GM21717 (cell line): ENCODE data around the gene ENPEP.
A peak's percentile ranks its signal among the peaks of the same experiment; 100 is the strongest.
"Not testable (repeated sequence)": the region's sequence is repeated elsewhere in the genome, so short reads cannot be mapped to it uniquely, and the experiment has no call there.

Experiments
- ATAC-seq: cut with Tn5 transposase; IDR thresholded peaks from one replicate; pipeline ENCODE4 v1.9.1; 2021; ENCODE audit warnings: mild to moderate bottlenecking, moderate library complexity; ENCODE audit not compliant: unreplicated experiment

Gene ENPEP

GRCh38 chr4:110483516-110483915, 7.6 kb downstream of the ENPEP start:
- ATAC-seq = no peak

- peak; percentile 97 for ATAC-seq
Observed at GRCh38 chr4:110484029-110484428, 8.1 kb downstream of the ENPEP start.

- ATAC-seq = peak; percentile 51
Observed at GRCh38 chr4:110484767-110485166, 8.8 kb downstream of the ENPEP start.

- ATAC-seq = no peak
Observed at GRCh38 chr4:110485452-110485851, 9.5 kb downstream of the ENPEP start.

- no peak for ATAC-seq
Observed at GRCh38 chr4:110486256-110486655, 10.3 kb downstream of the ENPEP start.

- not testable (repeated sequence) for ATAC-seq
Observed at GRCh38 chr4:110486850-110487249, 10.9 kb downstream of the ENPEP start.

- peak; percentile 43 for ATAC-seq
Observed at GRCh38 chr4:110487873-110488272, 11.9 kb downstream of the ENPEP start.

- ATAC-seq = no peak
Observed at GRCh38 chr4:110489901-110490508, 14.1 kb downstream of the ENPEP start.

- ATAC-seq = no peak
Observed at GRCh38 chr4:110492522-110492921, 16.6 kb downstream of the ENPEP start.

GRCh38 chr4:110493520-110493919, 17.6 kb downstream of the ENPEP start:
- no peak for ATAC-seq

- ATAC-seq = no peak
Observed at GRCh38 chr4:110498420-110498819, 22.5 kb downstream of the ENPEP start.

- no peak for ATAC-seq
Observed at GRCh38 chr4:110499126-110499525, 23.2 kb downstream of the ENPEP start.

GRCh38 chr4:110501826-110502225, 25.9 kb downstream of the ENPEP start:
- no peak for ATAC-seq

GRCh38 chr4:110503270-110504083, 27.5 kb downstream of the ENPEP start:
- ATAC-seq = peak; percentile 54

GRCh38 chr4:110504084-110504435, 28.1 kb downstream of the ENPEP start:
- peak; percentile 9 for ATAC-seq

GRCh38 chr4:110505440-110505839, 29.5 kb downstream of the ENPEP start:
- no peak for ATAC-seq

- ATAC-seq = no peak
Observed at GRCh38 chr4:110508827-110509710, 33.1 kb downstream of the ENPEP start.

- ATAC-seq = no peak
Observed at GRCh38 chr4:110510277-110510676, 34.3 kb downstream of the ENPEP start.

- ATAC-seq = peak; percentile 62
Observed at GRCh38 chr4:110510955-110511544, 35.1 kb downstream of the ENPEP start.

GRCh38 chr4:110512901-110513300, 36.9 kb downstream of the ENPEP start:
- no peak for ATAC-seq

- no peak for ATAC-seq
Observed at GRCh38 chr4:110514889-110515479, 39.0 kb downstream of the ENPEP start.
